Ishikawa (cell line): ENCODE measurements around the gene IL36G.

Source experiments
- CEBPB ChIP-seq: IDR thresholded peaks from 2 replicates; pipeline ENCODE4 v1.6.1; 2012
- CREB1 ChIP-seq: IDR thresholded peaks from 2 replicates; pipeline ENCODE4 v1.6.1; 2012; ENCODE audit warnings: low read depth
- EGR1 ChIP-seq: IDR thresholded peaks from 2 replicates; pipeline ENCODE4 v1.6.1; 2012
- EP300 ChIP-seq: IDR thresholded peaks from 2 replicates; pipeline ENCODE4 v1.6.1; 2012; ENCODE audit warnings: borderline replicate concordance
- FOXM1 ChIP-seq: IDR thresholded peaks from 2 replicates; pipeline ENCODE4 v1.6.1; 2012; ENCODE audit warnings: low read depth, borderline replicate concordance
- MAX ChIP-seq: IDR thresholded peaks from 2 replicates; pipeline ENCODE4 v1.6.1; 2012
- NFIC ChIP-seq: IDR thresholded peaks from 2 replicates; pipeline ENCODE4 v1.6.1; 2012
- RAD21 ChIP-seq: IDR thresholded peaks from 2 replicates; pipeline ENCODE4 v1.6.1; 2012; ENCODE audit warnings: low read depth
- REST ChIP-seq: IDR thresholded peaks from 2 replicates; pipeline ENCODE4 v1.6.1; 2012; ENCODE audit warnings: low read depth, mild to moderate bottlenecking
- TAF1 ChIP-seq: IDR thresholded peaks from 2 replicates; pipeline ENCODE4 v1.6.1; 2012; ENCODE audit warnings: low read depth, mild to moderate bottlenecking
- TEAD4 ChIP-seq: IDR thresholded peaks from 2 replicates; pipeline ENCODE4 v1.6.1; 2012
- YY1 ChIP-seq: IDR thresholded peaks from 2 replicates; pipeline ENCODE4 v1.6.1; 2012; ENCODE audit warnings: low read depth
- ZBTB7A ChIP-seq: IDR thresholded peaks from 2 replicates; pipeline ENCODE4 v1.6.1; 2012; ENCODE audit warnings: low read depth

GRCh38 chr2:112936927-112937232 lies 40.9 kb upstream of the IL36G start:
- TF ChIP-seq REST: no peak
- no peak for TF ChIP-seq TEAD4
- no peak for TF ChIP-seq CREB1
- TF ChIP-seq NFIC: no peak
- TF ChIP-seq ZBTB7A: no peak
- no peak for TF ChIP-seq MAX
- TF ChIP-seq CEBPB: no peak
- no peak for TF ChIP-seq TAF1
- TF ChIP-seq YY1: no peak
- TF ChIP-seq EP300: no peak
- TF ChIP-seq RAD21: no peak
- TF ChIP-seq FOXM1: no peak
- no peak for TF ChIP-seq EGR1
